ENCODE measurements around the gene FAAP24.

- TF ChIP-seq CTCF (IDR thresholded peaks at IDR 0.05) = no peak
- TF ChIP-seq POLR2A (IDR thresholded peaks at IDR 0.05) = no peak
Measured at GRCh38 chr19:32966750-32967149, 5.3 kb upstream of the FAAP24 start.

Measured in transverse colon (tissue), 3 donors.